WERI-Rb-1 (cell line): ENCODE measurements around the gene RETREG2.
A peak's percentile ranks its signal among the peaks of the same experiment; 100 is the strongest.

Experiments
- DNase-seq: peaks from one replicate; pipeline ENCODE4 v3.0.0-alpha.2; 2020
- H3K27ac ChIP-seq: fragments of 250-450 bp; sonication (Bioruptor Pico); 2 replicates; pipeline ENCODE4 v1.5.1; 2020; ENCODE audit warnings: mild to moderate bottlenecking, moderate library complexity
- H3K27me3 ChIP-seq: fragments of 250-450 bp; sonication (Bioruptor Pico); 2 replicates; pipeline ENCODE4 v1.5.1; 2021; ENCODE audit warnings: mild to moderate bottlenecking, low read depth, moderate library complexity; ENCODE audit not compliant: insufficient read depth, severe bottlenecking
- H3K36me3 ChIP-seq: fragments of 250-450 bp; sonication (Bioruptor Pico); 2 replicates; pipeline ENCODE4 v1.5.1; 2020; ENCODE audit warnings: mild to moderate bottlenecking, moderate library complexity
- H3K4me3 ChIP-seq: 2 replicates; pipeline ENCODE4 v1.5.1; 2011; ENCODE audit warnings: low read depth, mild to moderate bottlenecking, control low read depth, low read length
- H3K9me3 ChIP-seq: fragments of 250-450 bp; sonication (Bioruptor Pico); 2 replicates; pipeline ENCODE4 v1.5.1; 2021; ENCODE audit warnings: mild to moderate bottlenecking, moderate library complexity; ENCODE audit not compliant: severe bottlenecking
- CTCF ChIP-seq: IDR thresholded peaks from 2 replicates; pipeline ENCODE4 v1.5.1; 2011; ENCODE audit warnings: low read depth, mild to moderate bottlenecking, control low read depth, inconsistent platforms, low read length

The RETREG2 gene

GRCh38 chr2:219230059-219230540 is 52.0 kb downstream of the RETREG2 start:
- no peak for TF ChIP-seq CTCF
- H3K27ac ChIP-seq: peak overlapping the region; percentile 95
- no peaks in the 10 kb centered on the region for H3K9me3 ChIP-seq
- H3K36me3 ChIP-seq: peaks cover 72% of the 10 kb centered on the region
- DNase-seq: peak; percentile 43
- H3K27me3 ChIP-seq: no peaks in the 10 kb centered on the region
- peak overlapping the region; percentile 88 for H3K4me3 ChIP-seq

GRCh38 chr2:219234331-219234730 is 56.3 kb downstream of the RETREG2 start:
- Histone ChIP-seq H3K36me3 (peaks cover 68% of the 10 kb centered on the region), H3K9me3 (no peaks in the 10 kb centered on the region), H3K27ac (no peak overlapping the region), H3K27me3 (no peaks in the 10 kb centered on the region), H3K4me3 (no peak overlapping the region)
- no peak for TF ChIP-seq CTCF
- no peak for DNase-seq
